T-helper 17 cell (primary cell): ENCODE results near the gene BCAR1. TPM values are rescaled to one million over a fixed set of nuclear protein-coding genes. Genes with fewer than 3 reads are reported as not detected.
A peak's percentile ranks its signal among the peaks of the same experiment; 100 is the strongest.

Experiments
- ATAC-seq: fragments of 150-1000 bp; cut with Tn5 transposase; 2 replicates; pipeline ENCODE4 v1.10.0; 2021; ENCODE audit warnings: mild to moderate bottlenecking, moderate library complexity
- DNase-seq, 3 donors: peaks; one replicate each; pipeline versions ENCODE4 v3.0.0 to v3.0.0-alpha.2; 2020 to 2021
- H3K9me3 ChIP-seq: one replicate; pipeline ENCODE4 v1.7.0; 2013; ENCODE audit warnings: low read length, mild to moderate bottlenecking; ENCODE audit not compliant: control insufficient read depth, poor library complexity, severe bottlenecking
- H3K27ac Mint-ChIP-seq: one replicate; pipeline ENCODE4 v1.8.0; 2022; ENCODE audit warnings: mild to moderate bottlenecking, moderate library complexity, mixed read lengths
- H3K27me3 Mint-ChIP-seq: one replicate; pipeline ENCODE4 v1.8.0; 2022; ENCODE audit warnings: mixed read lengths
- H3K36me3 Mint-ChIP-seq: one replicate; pipeline ENCODE4 v1.8.0; 2022; ENCODE audit warnings: low read depth, mixed read lengths
- H3K4me1 Mint-ChIP-seq: one replicate; pipeline ENCODE4 v1.8.0; 2022; ENCODE audit warnings: mild to moderate bottlenecking, mixed read lengths
- H3K4me3 Mint-ChIP-seq: one replicate; pipeline ENCODE4 v1.8.0; 2022; ENCODE audit warnings: mild to moderate bottlenecking, moderate library complexity, mixed read lengths
- total RNA-seq, 4 donors: library from RNA in 2 of 4; stranded (reverse) in 2 of 4; gene quantifications; one replicate each; pipeline ENCODE4 v1.2.3 and lab custom pipeline; 2022 to 2026

BCAR1 gene
- total RNA-seq, 2 donors from 2014 or later = 0.50 TPM; not detected in 1

- peak overlapping the region; percentile 75 for H3K27ac Mint-ChIP-seq
- H3K36me3 Mint-ChIP-seq = no peaks in the 10 kb centered on the region
- no peaks in the 10 kb centered on the region for H3K9me3 ChIP-seq
- peaks cover 5% of the 10 kb centered on the region for H3K27me3 Mint-ChIP-seq
- H3K4me1 Mint-ChIP-seq = peaks cover 11% of the 10 kb centered on the region
- no peak for DNase-seq
- ATAC-seq = no peak
- H3K4me3 Mint-ChIP-seq = no peak overlapping the region
These were observed 48.3 kb downstream of the BCAR1 start for GRCh38 chr16:75203096-75203495.

- ATAC-seq (no peak), DNase-seq (no peak)
- H3K4me3 Mint-ChIP-seq = no peak overlapping the region
- peaks cover 14% of the 10 kb centered on the region for H3K27me3 Mint-ChIP-seq
- no peaks in the 10 kb centered on the region for H3K36me3 Mint-ChIP-seq
- no peaks in the 10 kb centered on the region for H3K9me3 ChIP-seq
- peak overlapping the region; percentile 78 for H3K27ac Mint-ChIP-seq
- H3K4me1 Mint-ChIP-seq = peaks cover 13% of the 10 kb centered on the region
These were observed 49.3 kb downstream of the BCAR1 start for GRCh38 chr16:75202069-75202590.

GRCh38 chr16:75198135-75198600, 53.3 kb downstream of the BCAR1 start:
- peaks cover 11% of the 10 kb centered on the region for H3K4me1 Mint-ChIP-seq

GRCh38 chr16:75197522-75198134, 53.8 kb downstream of the BCAR1 start:
- Mint-ChIP-seq H3K27me3 (peaks cover 34% of the 10 kb centered on the region), H3K4me1 (peaks cover 11% of the 10 kb centered on the region), H3K4me3 (peak overlapping the region; percentile 33), H3K27ac (no peak overlapping the region), H3K36me3 (no peaks in the 10 kb centered on the region)
- no peak for ATAC-seq
- no peak for DNase-seq
- no peaks in the 10 kb centered on the region for H3K9me3 ChIP-seq

More at GRCh38 chr16:75198135-75198600, 53.3 kb downstream of the BCAR1 start:
- ATAC-seq = no peak
- Mint-ChIP-seq H3K4me3 (no peak overlapping the region), H3K36me3 (no peaks in the 10 kb centered on the region), H3K27me3 (peaks cover 29% of the 10 kb centered on the region), H3K27ac (no peak overlapping the region)
- no peak for DNase-seq
- H3K9me3 ChIP-seq = no peaks in the 10 kb centered on the region

GRCh38 chr16:75196836-75197235, 54.6 kb downstream of the BCAR1 start:
- peaks cover 35% of the 10 kb centered on the region for H3K27me3 Mint-ChIP-seq
- no peak overlapping the region for H3K4me3 Mint-ChIP-seq
- DNase-seq = no peak
- H3K27ac Mint-ChIP-seq = no peak overlapping the region
- no peaks in the 10 kb centered on the region for H3K9me3 ChIP-seq
- no peak for ATAC-seq
- H3K36me3 Mint-ChIP-seq = no peaks in the 10 kb centered on the region
- peaks cover 9% of the 10 kb centered on the region for H3K4me1 Mint-ChIP-seq

- H3K4me1 Mint-ChIP-seq = peaks cover 4% of the 10 kb centered on the region
- no peak overlapping the region for H3K27ac Mint-ChIP-seq
- H3K27me3 Mint-ChIP-seq = peaks cover 39% of the 10 kb centered on the region
- H3K36me3 Mint-ChIP-seq = no peaks in the 10 kb centered on the region
- DNase-seq (no peak), ATAC-seq (no peak)
- H3K4me3 Mint-ChIP-seq = no peak overlapping the region
- H3K9me3 ChIP-seq = no peaks in the 10 kb centered on the region
These were observed 55.3 kb downstream of the BCAR1 start for GRCh38 chr16:75195811-75196790.

- H3K4me3 Mint-ChIP-seq = no peak overlapping the region
- no peak overlapping the region for H3K27ac Mint-ChIP-seq
- no peaks in the 10 kb centered on the region for H3K36me3 Mint-ChIP-seq
- ATAC-seq (no peak), DNase-seq (no peak)
- H3K4me1 Mint-ChIP-seq = peaks cover 2% of the 10 kb centered on the region
- H3K9me3 ChIP-seq = no peaks in the 10 kb centered on the region
- peaks cover 52% of the 10 kb centered on the region for H3K27me3 Mint-ChIP-seq
These were observed 57.5 kb downstream of the BCAR1 start for GRCh38 chr16:75193730-75194444.

GRCh38 chr16:75193265-75193650, 58.2 kb downstream of the BCAR1 start:
- Mint-ChIP-seq H3K4me1 (peaks cover 2% of the 10 kb centered on the region), H3K27me3 (peaks cover 50% of the 10 kb centered on the region), H3K36me3 (no peaks in the 10 kb centered on the region), H3K4me3 (no peak overlapping the region), H3K27ac (no peak overlapping the region)
- no peaks in the 10 kb centered on the region for H3K9me3 ChIP-seq
- no peak for ATAC-seq
- DNase-seq = no peak

- no peaks in the 10 kb centered on the region for H3K36me3 Mint-ChIP-seq
- H3K9me3 ChIP-seq = no peaks in the 10 kb centered on the region
- ATAC-seq (no peak), DNase-seq (no peak)
- no peak overlapping the region for H3K27ac Mint-ChIP-seq
- no peak overlapping the region for H3K4me3 Mint-ChIP-seq
- H3K4me1 Mint-ChIP-seq = peaks cover 1% of the 10 kb centered on the region
- H3K27me3 Mint-ChIP-seq = peaks cover 45% of the 10 kb centered on the region
These were observed 58.7 kb downstream of the BCAR1 start for GRCh38 chr16:75192606-75193264.

- Mint-ChIP-seq H3K4me3 (no peak overlapping the region), H3K4me1 (no peaks in the 10 kb centered on the region), H3K36me3 (peaks cover 3% of the 10 kb centered on the region), H3K27me3 (peaks cover 30% of the 10 kb centered on the region), H3K27ac (no peak overlapping the region)
- ATAC-seq = no peak
- no peak for DNase-seq
- no peaks in the 10 kb centered on the region for H3K9me3 ChIP-seq
These were observed 61.7 kb downstream of the BCAR1 start for GRCh38 chr16:75189638-75190245.

- Mint-ChIP-seq H3K36me3 (peaks cover 4% of the 10 kb centered on the region), H3K4me3 (no peak overlapping the region), H3K27ac (no peak overlapping the region), H3K4me1 (no peaks in the 10 kb centered on the region), H3K27me3 (peaks cover 30% of the 10 kb centered on the region)
- no peak for DNase-seq
- ATAC-seq = no peak
- H3K9me3 ChIP-seq = no peaks in the 10 kb centered on the region
These were observed 62.5 kb downstream of the BCAR1 start for GRCh38 chr16:75188832-75189477.

- H3K9me3 ChIP-seq = no peaks in the 10 kb centered on the region
- Mint-ChIP-seq H3K4me1 (no peaks in the 10 kb centered on the region), H3K36me3 (peaks cover 3% of the 10 kb centered on the region), H3K27me3 (peaks cover 6% of the 10 kb centered on the region), H3K27ac (no peak overlapping the region), H3K4me3 (no peak overlapping the region)
- ATAC-seq (no peak), DNase-seq (no peak)
These were observed 69.8 kb downstream of the BCAR1 start for GRCh38 chr16:75181630-75182029.
